ENCODE results near the gene AMPD3.

The AMPD3 gene

GRCh38 chr11:10490398-10491241 is 35.6 kb downstream of the AMPD3 start:
- peak; percentile 99 for DNase-seq

- no peak for DNase-seq
Measured at GRCh38 chr11:10492084-10492483, 37.0 kb downstream of the AMPD3 start.

- no peak for DNase-seq
Measured at GRCh38 chr11:10493041-10493663, 38.1 kb downstream of the AMPD3 start.

GRCh38 chr11:10494636-10495463 is 39.8 kb downstream of the AMPD3 start:
- DNase-seq: no peak

GRCh38 chr11:10495464-10495786 is 40.4 kb downstream of the AMPD3 start:
- DNase-seq: no peak

- no peak for DNase-seq
Measured at GRCh38 chr11:10496296-10496936, 41.4 kb downstream of the AMPD3 start.

GRCh38 chr11:10497371-10498021 is 42.4 kb downstream of the AMPD3 start:
- no peak for DNase-seq

- no peak for DNase-seq
Measured at GRCh38 chr11:10498022-10498400, 42.9 kb downstream of the AMPD3 start.

GRCh38 chr11:10498426-10499250 is 43.6 kb downstream of the AMPD3 start:
- no peak for DNase-seq

- no peak for DNase-seq
Measured at GRCh38 chr11:10499452-10499851, 44.4 kb downstream of the AMPD3 start.

GRCh38 chr11:10499874-10500601 is 45.0 kb downstream of the AMPD3 start:
- no peak for DNase-seq

GRCh38 chr11:10500757-10501684 is 46.0 kb downstream of the AMPD3 start:
- no peak for DNase-seq

- DNase-seq: no peak
Measured at GRCh38 chr11:10502065-10502680, 47.1 kb downstream of the AMPD3 start.

- no peak for DNase-seq
Measured at GRCh38 chr11:10502770-10503169, 47.7 kb downstream of the AMPD3 start.

GRCh38 chr11:10503221-10503620 is 48.2 kb downstream of the AMPD3 start:
- no peak for DNase-seq

- no peak for DNase-seq
Measured at GRCh38 chr11:10503777-10504480, 48.9 kb downstream of the AMPD3 start.

- no peak for DNase-seq
Measured at GRCh38 chr11:10504490-10504889, 49.4 kb downstream of the AMPD3 start.

GRCh38 chr11:10505278-10506007 is 50.4 kb downstream of the AMPD3 start:
- no peak for DNase-seq
